GM20431 (cell line): ENCODE measurements around the gene CEBPE.

ENCODE experiments used
- in situ Hi-C: fragments of 300-500 bp; cut with MseI, MboI; formaldehyde crosslinking; loops from one replicate; pipeline ENCODE4 v1.15.0; 2020; ENCODE audit warnings: low sequenced_read_pairs; ENCODE audit not compliant: unreplicated experiment

The CEBPE gene

DNA sequence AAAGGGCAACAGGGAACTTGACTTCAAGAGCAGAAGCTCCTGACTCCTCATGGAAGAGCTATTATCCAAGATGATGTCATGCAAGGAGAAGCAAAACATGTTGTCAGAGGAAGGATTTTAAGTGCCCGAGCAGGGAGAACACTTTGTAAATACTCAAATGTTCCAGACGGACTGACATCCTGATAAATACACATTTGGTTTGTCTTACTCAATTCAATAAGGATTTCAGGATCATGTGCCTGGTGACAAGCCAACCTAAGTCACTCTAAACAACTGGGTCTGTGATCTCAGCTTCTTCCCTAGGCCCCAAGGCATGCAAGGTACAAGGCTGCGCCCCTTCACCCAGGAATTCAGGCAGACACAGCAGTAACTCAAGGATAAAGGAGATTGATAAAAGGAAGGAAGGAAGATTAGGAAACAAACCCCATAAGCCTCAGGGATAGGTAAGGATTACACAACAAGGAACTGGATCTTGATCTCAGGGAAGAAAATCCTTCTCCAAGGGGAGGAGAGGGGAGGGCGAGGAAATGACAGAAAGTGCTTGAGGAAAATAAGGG lies 26.8 kb upstream of the CEBPE start:
- in situ Hi-C loops: no loop called here

DNA sequence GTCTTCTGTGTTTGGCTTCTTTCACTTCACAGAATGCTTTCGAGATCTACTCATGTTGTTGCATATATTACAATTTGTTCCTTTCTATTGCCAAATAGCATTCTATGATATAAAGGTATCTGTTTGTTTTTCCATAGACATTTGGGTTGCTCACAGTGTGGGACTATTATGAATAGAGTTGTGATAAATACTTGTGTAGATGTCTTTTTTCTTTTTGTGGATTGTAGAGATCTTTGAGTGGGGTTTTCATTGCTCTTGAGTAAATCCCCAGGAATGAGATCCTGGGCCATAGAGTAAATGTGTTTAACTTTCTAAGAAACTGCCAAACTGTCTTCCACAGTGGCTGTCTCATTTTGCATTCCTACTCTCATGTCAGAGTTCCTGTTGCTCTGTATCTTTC lies 24.9 kb upstream of the CEBPE start:
- in situ Hi-C loops: no loop called here

DNA sequence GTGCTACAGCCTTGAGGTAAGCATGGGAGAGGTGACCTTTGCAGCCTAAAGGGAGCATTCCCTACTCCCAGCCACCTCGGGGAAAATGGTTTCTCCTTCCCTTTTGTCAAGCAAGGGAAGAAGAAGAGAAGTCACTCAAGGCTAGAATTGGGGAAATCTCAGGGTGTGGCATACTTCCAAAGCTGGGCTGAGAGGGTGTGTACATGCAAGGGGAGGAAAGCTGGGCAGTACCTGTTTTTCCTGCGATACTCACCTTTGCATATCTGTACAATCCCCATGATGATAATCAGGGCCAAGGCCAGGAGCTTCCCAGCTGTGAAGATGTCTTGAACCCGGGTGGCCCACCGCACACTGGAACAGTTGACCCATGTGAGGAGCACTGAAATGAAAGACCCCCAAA lies 23.8 kb upstream of the CEBPE start:
- in situ Hi-C loops: no loop called here

DNA sequence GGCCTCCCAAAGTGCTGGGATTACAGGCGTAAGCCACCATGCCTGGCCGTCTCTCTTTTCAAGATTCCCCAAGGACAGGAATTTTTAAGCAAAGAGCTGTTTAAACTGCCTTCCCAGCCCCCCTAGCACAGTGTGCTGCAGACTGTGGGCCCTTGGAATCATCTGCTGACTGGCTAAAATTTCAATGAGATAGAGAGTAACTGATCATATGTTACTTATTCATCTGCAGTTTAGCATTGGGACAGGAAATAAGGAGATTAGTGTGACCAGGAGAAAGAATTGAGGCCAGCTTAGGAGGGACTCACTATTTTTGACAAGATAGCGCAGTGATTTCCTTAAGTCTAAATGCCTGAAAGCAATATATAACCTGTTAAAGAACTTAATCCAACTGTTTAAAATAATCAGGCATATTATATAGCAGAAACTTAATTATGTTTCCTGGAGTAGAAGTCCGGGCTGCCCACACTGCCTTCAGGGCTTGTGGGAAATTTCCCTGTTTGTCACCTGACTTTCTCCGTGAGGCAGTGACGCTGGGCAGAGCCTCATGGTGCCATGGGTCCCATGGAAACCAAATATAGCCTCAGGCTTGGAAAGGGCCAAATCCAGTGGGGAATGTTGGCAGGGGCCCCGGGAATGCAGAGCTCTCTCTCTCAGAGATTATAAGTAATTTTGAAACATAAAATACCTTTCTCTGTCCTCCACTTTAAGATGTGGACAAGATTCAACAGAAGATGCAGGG lies 22.8 kb upstream of the CEBPE start:
- in situ Hi-C loops: no loop called here

DNA sequence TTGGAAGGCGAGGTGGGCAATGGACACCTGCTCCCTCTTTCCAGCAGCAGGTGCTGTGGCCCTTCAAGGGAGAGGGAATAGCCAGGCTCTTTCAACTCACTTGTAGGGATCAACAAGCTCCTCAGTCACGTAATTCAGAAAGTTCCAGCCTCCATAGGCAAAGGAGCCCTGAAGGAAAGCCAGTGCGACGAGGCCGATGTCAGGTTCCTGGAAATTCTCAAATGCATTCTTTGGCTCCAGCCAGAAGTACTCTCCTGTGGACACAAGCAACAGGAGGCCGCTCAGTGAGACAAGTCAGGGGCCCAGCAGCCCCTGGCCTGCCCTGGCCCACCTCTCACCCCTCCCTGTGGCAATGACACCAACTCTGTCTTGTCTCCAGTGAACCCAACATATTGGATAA lies 21.3 kb upstream of the CEBPE start:
- in situ Hi-C loops: no loop called here

DNA sequence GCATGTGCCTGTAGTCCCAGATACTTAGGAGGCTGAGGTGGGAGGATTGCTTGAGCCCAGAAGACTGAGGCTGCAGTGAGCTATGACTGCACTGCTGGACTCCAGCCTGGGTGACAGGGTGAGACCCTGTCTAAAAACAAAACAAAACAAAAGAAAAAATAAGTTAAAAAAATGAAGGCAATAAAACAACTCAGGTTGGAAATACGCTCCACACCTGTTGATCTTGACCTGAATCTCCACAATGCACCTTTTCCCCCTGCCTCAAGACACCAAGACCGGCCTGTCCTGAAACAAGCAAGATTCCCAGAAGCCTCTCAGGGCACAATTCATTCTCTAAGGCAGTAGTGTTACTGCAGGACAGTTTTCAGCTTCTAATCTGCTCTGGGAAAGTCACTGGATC lies 20.8 kb upstream of the CEBPE start:
- in situ Hi-C loops: no loop called here

DNA sequence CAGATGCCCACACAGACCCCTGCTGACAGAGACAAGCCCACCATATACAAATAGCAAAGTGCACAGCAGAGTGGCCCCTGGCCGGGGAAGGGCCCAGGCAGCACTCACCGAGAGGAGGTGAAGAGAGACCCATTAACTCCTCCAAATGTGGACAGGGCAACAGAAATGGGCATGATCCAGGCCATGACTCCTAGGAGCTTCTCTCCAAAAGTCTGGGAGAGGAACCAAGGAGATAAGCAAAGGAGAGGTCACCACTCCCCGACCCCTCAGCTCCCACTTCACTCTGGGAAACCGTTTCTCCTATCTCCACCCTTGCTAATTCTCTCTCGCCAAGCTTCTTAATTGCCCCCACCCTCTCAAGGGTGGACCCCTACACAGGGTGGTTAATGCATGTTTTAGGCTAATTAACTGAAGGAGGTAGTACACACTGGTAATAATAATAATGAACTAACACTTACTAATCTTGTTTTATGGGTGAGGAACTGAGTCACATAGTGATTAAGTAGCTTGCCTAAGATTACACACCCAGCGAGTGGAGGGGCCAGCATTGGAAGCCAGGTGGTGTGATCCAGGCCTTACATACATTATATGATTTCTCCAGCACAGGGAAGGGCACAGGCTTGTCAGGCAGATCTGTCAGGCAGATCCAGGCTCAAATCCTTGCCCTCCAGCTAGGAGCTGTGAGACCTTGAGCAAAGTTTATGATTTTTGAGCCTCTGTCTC lies 18.9 kb upstream of the CEBPE start:
- in situ Hi-C loops: no loop called here

DNA sequence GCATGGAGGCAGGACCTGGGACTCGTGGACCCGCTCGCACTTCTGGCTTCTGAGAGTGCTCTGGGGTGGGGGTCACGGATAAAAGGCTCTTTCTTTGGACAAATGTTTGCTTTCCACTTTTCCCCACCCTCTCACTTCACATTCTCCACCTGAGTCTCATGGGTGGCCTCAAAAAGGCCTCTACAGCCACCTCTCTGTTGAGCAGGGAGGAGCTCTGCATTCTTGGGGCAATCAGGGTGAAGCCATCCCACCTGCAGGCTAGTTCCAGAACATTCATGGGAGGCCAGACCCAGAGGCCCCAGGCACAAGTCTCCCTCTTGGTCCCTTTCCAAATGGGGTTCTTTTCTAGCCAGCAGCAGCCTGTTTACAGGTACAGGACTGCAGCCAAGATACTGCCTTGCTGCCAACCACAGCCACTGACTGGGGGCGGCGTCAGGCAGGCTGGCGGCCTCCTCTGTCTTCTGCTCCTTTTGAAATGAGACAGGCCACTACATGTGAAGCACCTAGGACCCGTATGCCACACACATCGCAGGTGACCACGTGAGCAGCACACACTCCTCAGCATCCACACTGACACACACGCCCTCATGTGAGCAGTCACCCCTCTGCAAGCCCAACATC lies 18.2 kb upstream of the CEBPE start:
- in situ Hi-C loops: no loop called here

DNA sequence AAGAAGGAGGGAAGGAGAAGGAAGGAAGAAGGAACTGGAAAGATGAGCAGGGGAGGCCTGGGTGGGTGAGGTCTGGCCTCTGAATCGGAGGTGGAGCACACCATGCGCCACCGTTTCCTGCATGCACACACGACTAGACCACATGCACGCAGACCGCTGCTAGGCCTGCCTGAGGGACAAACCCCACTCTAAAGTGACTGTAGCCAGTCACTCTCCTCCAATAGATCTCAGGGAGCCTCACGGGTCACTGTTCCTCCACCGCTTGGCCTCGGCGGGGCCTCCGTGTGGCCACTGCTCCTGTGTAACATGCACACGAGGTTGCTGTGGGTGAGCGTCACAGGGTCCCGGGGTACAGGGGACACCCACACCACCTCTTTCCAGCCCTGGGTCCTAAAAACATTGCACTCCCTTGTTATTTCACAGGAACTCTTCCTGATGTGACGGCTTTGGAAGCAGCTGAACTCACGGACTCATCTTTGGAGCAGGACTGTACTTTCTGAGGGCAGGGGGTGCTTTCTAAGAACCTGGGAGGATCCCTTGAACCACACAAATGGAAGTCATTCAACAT lies 17.6 kb upstream of the CEBPE start:
- in situ Hi-C loops: no loop called here

DNA sequence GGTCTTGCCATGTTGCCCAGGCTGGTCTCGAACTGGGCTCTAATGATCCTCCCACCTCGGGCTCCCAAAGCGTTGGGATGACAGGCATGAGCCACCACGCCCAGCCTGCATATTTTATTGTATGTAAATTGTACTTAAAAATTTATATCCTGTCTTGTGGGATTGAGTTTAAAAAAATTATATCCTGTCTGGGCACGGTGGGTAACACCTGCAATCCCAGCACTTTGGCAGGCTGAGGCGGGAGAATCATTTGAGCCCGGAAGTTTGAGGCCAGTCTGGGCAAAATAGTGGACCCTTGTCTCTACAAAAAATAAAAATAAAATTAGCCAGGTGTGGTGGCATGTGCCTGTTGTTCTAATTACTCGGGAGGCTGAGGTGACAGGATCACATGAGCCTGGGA lies 13.9 kb upstream of the CEBPE start:
- in situ Hi-C loops: no loop called here

DNA sequence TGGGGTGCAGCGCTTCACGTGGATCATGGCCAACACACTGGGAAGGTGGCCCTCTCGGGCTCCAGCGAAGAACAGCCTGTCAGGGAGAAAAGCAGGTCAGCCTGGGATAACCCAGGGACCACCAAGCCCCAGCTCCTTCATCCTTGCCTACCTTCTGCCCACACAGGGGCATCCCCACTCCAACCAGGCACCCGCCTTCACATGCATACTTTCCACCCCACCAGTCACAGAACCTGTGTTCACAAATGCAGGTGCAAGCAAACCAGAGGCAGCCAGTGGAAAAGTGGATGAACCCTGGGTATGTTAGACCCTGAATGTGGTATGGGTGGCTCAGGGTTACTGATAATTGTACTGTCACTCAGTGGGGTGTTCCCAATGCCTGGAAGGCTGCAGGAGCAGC lies 12.4 kb upstream of the CEBPE start:
- in situ Hi-C loops: no loop called here

DNA sequence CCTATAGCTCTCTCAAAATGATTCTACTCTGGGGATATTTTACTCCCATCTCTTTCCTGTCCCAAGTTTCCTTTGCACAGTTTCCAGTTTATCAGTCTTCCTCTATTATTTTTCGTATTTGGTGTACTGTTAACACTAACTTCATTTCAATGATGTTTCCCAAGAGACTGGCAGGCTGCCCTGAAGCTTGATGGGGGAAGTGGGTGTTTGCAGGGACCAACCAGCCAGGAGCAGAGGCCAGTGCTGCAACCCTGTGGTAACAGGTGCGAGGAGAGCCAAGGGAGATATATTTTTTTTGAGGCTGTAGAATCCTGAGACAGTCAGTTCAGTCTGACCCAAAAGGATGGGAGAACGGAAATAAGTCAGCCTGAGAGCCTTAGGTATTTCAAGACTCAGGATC lies 11.8 kb upstream of the CEBPE start:
- in situ Hi-C loops: no loop called here

DNA sequence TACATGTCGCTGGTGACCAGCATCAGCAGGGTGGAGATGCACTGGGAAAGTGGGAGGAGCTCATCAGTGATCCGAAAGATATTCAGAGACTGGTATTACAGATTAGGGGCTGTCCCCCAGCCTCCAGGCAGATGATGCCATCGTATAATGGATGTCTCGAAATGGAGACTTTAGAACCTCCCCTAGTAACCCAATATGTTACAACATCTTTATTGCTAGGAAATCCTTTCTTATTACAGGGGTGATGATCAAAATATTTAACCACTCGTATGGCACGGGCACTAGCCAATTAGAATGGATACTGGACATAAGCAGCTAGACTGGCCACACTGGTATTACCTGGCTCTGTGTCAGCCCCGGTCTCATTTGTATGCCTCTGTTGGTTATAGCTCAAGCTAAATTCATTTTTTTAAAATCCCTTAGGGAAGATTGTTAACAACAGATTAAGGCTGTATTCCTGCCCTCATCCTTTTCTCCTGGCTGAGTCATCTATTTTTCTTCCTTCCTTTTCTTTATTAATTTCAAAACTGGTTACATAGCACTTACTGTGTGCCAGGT lies 10.8 kb upstream of the CEBPE start:
- in situ Hi-C loops: no loop called here

DNA sequence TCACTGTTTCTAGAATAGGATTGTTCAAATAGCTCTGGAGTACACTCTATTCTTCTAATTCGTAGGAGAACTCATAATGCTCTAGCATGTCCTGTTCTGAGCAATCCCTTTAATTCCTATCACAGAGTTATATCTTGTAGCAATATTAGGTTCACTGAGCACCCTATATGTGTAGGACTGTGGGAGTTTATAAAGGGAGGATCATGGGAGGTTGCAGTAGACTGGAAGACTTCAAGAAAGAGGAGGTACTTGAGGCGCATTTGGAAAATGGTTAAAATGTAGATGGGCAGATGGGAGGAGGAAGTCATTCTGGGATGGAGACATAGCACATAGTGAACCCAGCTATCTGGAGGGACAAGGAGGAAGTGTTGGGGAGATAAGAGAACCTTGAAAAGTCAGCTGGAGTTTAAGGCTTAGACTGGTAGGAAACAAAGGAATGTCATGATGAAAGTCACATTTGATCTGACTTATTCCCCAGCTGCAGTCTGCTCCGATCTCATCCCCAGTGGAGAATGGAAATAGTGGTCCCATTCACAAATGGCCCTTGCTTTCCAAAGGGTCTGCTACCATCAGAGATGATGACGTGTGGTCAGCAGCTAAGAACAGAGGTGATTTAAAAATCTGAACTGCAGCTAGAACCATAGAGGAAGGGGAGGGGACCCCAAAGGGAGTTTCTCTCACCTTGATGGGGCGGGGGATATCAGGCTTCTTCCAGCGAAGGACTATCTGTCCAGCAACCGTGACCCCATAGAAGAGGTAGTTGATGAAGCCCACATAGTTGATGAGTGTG lies 10.1 kb upstream of the CEBPE start:
- in situ Hi-C loops: no loop called here

DNA sequence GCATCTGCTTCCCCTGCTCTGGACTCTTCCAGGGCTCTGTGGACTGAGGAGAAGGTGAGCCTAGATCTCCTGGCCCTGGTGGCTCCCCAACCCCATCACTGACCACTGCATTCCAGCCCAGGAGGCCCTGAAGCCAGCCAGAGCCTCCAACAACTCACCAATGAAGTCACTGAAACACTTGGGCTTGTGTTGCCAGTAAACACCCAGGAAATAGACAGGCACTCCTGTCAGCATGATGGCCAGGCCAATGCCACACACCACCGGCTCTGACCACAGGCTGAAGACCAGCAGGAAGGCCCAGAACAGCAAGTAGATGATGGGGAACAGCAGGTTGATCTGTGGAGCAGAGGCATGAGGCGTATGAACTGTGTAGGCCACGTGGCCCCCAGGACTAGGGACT lies 8.8 kb upstream of the CEBPE start:
- in situ Hi-C loops: no loop called here

DNA sequence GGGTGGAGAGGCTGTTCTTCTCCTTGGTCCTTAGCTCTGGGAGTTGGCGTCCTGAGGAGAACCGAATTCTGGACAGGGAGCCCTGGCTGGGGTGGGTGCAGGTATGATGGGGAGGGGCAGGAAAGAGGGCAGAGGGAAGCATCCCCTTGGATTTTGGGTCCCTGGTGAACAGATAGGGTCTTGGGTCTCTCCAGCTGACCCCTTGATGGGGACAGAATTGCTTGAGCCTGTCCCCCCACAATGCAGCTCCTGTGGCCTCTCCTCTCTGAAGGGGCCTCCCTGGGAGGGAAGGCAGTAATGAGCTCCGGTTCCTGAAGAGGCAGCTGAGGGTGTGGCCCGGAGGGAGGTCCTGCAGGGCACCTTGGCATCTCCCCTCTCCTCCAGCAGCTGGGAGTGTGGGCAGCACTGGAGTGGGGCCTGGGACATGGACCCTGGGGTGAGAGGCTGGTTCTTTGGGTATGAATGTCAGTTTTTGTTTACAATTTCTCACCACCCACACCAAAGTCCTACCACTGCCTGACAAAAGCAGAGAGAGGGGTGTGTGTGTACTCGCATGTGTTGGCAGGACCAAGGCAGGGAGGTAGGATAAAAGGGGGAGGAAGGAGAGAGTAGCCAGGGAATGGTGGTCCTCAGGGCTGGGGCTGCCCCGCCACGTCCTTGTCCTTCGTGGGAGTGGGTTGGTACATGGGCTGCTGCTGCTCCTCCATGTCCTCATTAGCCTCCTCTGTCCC lies 7.7 kb upstream of the CEBPE start:
- in situ Hi-C loops: no loop called here

DNA sequence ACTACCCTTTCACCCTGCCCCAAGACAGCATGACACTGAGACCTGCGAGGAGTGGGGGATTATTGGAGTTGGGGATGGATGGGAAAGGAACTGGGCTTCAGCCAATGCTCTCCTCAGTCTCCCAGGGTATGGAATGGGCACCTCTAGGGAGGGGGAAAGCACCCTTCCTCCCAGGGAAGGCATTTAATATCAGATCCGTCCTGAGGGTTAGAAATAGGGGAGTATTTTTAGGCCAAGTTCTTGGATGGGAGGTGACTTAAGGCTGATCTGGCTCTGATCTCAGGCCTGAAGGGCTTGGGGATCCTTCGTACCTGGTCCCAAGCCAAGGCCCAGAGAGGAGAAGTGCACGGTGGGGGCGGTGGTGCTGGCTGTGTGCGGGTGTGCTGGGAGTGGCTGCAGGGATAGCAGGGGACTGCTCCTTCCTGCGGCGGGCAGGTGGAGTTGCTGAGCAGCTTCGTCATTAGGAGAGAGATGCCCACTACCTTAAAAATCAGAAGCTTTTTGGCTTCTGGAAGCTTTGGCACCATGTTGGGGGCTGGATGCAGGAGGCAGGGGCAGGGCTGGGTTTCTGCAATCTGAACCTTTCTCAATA lies 7.0 kb upstream of the CEBPE start:
- in situ Hi-C loops: no loop called here

DNA sequence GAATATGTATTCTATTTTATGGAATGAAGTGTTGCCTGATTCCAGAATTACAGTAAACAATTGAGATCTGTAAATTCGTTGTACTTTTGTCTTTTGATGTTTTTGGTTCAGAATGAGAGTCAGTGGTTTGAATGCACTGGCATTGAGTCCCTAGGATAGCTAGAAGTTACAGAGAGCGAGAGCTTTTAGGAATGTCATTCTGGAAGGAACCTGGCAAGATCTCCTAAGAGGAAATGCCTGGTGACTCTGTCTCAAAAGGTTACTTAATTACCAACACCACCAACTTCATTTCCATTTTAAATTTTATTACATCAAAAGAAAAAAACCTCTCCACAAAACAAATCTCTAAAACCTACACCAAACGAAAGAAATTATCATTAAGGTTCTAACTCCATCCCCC lies 6.0 kb upstream of the CEBPE start:
- in situ Hi-C loops: no loop called here
